HepG2 (cell line): Measurements from ENCODE around the gene NLRC5. TPM values are rescaled to one million over a fixed set of nuclear protein-coding genes. Genes with fewer than 3 reads are reported as not detected.
A peak's percentile ranks its signal among the peaks of the same experiment; 100 is the strongest.

Experiments used
- ATF1 ChIP-seq: IDR thresholded peaks from 2 replicates; pipeline ENCODE4 v1.6.1; 2016; ENCODE audit warnings: mild to moderate bottlenecking, control low read depth
- FOSL2 ChIP-seq: sonication (generic); formaldehyde crosslinking; IDR thresholded peaks from 2 replicates; pipeline ENCODE4 v1.4.0; 2020; ENCODE audit warnings: missing genetic modification reagents
- GATAD2A ChIP-seq: IDR thresholded peaks from 2 replicates; pipeline ENCODE4 v1.6.1; 2016
- HNRNPL ChIP-seq: fragments of 200-400 bp; formaldehyde crosslinking; IDR thresholded peaks from 2 replicates; pipeline ENCODE4 v1.6.1; 2017; ENCODE audit warnings: mild to moderate bottlenecking, low read depth, low read length
- KDM5A ChIP-seq: fragments of 200-600 bp; sonication (generic); IDR thresholded peaks from 2 replicates; pipeline ENCODE4 v1.7.0; 2018; ENCODE audit warnings: antibody characterized with exemption, mild to moderate bottlenecking, low read length, borderline replicate concordance
- PITX1 ChIP-seq: sonication (generic); formaldehyde crosslinking; IDR thresholded peaks from 2 replicates; pipeline ENCODE4 v1.5.1; 2020; ENCODE audit warnings: mild to moderate bottlenecking, missing genetic modification reagents
- RARA ChIP-seq: IDR thresholded peaks from 2 replicates; pipeline ENCODE4 v1.6.1; 2016; ENCODE audit warnings: missing genetic modification reagents, missing compliant biosample characterization
- REPIN1 ChIP-seq: sonication (generic); formaldehyde crosslinking; IDR thresholded peaks from 2 replicates; pipeline ENCODE4 v1.8.0; 2022; ENCODE audit warnings: missing genetic modification reagents, low read depth, mild to moderate bottlenecking, borderline replicate concordance
- RFXANK ChIP-seq: IDR thresholded peaks from 2 replicates; pipeline ENCODE4 v1.6.1; 2016
- RXRB ChIP-seq: IDR thresholded peaks from 2 replicates; pipeline ENCODE4 v1.6.1; 2016; ENCODE audit warnings: borderline replicate concordance, missing genetic modification reagents, missing compliant biosample characterization
- SALL2 ChIP-seq: sonication (generic); formaldehyde crosslinking; IDR thresholded peaks from 2 replicates; pipeline ENCODE4 v1.8.1; 2023; ENCODE audit warnings: mild to moderate bottlenecking, missing genetic modification reagents, inconsistent platforms
- TCF12 ChIP-seq, 2 experiments: fragments of 450-650 bp in 1 of 2; sonication (generic) in 1 of 2; formaldehyde crosslinking in 1 of 2; IDR thresholded peaks; 2 replicates each; pipeline versions ENCODE4 v1.6.1 to v1.8.0; 2017 to 2022; ENCODE audit warnings: antibody characterized with exemption in 1 of 2, mild to moderate bottlenecking in 1 of 2, missing genetic modification reagents in 1 of 2, moderate library complexity in 1 of 2
- THAP9 ChIP-seq: sonication (generic); formaldehyde crosslinking; IDR thresholded peaks from 2 replicates; pipeline ENCODE4; 2020; ENCODE audit warnings: missing genetic modification reagents, mild to moderate bottlenecking, borderline replicate concordance
- ZBTB21 ChIP-seq: sonication (generic); formaldehyde crosslinking; IDR thresholded peaks from 2 replicates; pipeline ENCODE4 v1.4.0; 2020; ENCODE audit warnings: missing genetic modification reagents
- ZGPAT ChIP-seq: IDR thresholded peaks from 2 replicates; pipeline ENCODE4 v1.6.1; 2016; ENCODE audit warnings: mild to moderate bottlenecking
- ZNF329 ChIP-seq: sonication (generic); formaldehyde crosslinking; IDR thresholded peaks from 2 replicates; pipeline ENCODE4 v1.9.0; 2021; ENCODE audit warnings: low read depth, mild to moderate bottlenecking, missing genetic modification reagents
- ZNF362 ChIP-seq: sonication (generic); formaldehyde crosslinking; IDR thresholded peaks from 2 replicates; pipeline ENCODE4 v1.4.0; 2020; ENCODE audit warnings: missing genetic modification reagents, mild to moderate bottlenecking, borderline replicate concordance
- ZNF446 ChIP-seq: sonication (generic); formaldehyde crosslinking; IDR thresholded peaks from 2 replicates; pipeline ENCODE4 v1.5.0; 2020; ENCODE audit warnings: mild to moderate bottlenecking, missing genetic modification reagents
- ZNF547 ChIP-seq: sonication (generic); formaldehyde crosslinking; IDR thresholded peaks from 2 replicates; pipeline ENCODE4 v1.5.1; 2020; ENCODE audit warnings: mild to moderate bottlenecking, missing genetic modification reagents
- ZNF720 ChIP-seq: sonication (generic); formaldehyde crosslinking; IDR thresholded peaks from 2 replicates; pipeline ENCODE4 v1.4.0; 2020; ENCODE audit warnings: missing genetic modification reagents
- polyA plus RNA-seq, 8 experiments: library from polyadenylated mRNA; depleted of rRNA in 3 of 8; stranded (reverse) in 7 of 8; unstranded in 1 of 8; fragments of >200 nt; fragmentation: Illumina TruSeq in 4 of 8; extraction: Trizol in 4 of 8; gene quantifications; 2 replicates each; pipeline versions ENCODE4 v1.2.1 to v1.2.3, GENCODE V29; 2011 to 2016; ENCODE audit warnings: low read depth in 4 of 8, missing spikeins in 1 of 8, mixed read lengths in 1 of 8; ENCODE audit not compliant: insufficient read depth in 1 of 8
- total RNA-seq, 5 experiments: library from RNA; depleted of rRNA; stranded (reverse); fragments of >200 nt; fragmentation: Illumina TruSeq; extraction: Trizol; gene quantifications; 2 replicates each; pipeline ENCODE4 v1.2.3, GENCODE V29; 2016; ENCODE audit warnings: low read depth in 1 of 5
- TF ChIP-seq, protein P1 (sequence below): sonication (generic); formaldehyde crosslinking; IDR thresholded peaks from 2 replicates; pipeline ENCODE4 v1.4.0; 2020; ENCODE audit warnings: missing genetic modification reagents
- TF ChIP-seq, protein P2 (sequence below): IDR thresholded peaks from 2 replicates; pipeline ENCODE4 v1.6.1; 2016; ENCODE audit warnings: missing compliant biosample characterization, missing genetic modification reagents, borderline replicate concordance

NLRC5 gene
- total and polyA plus RNA-seq, 2 of the 13 experiments (the other 11 are each of a cell fraction or from before 2014, with no cell fraction given): 6.3 to 12.7 TPM

- TF ChIP-seq, protein P1, sequence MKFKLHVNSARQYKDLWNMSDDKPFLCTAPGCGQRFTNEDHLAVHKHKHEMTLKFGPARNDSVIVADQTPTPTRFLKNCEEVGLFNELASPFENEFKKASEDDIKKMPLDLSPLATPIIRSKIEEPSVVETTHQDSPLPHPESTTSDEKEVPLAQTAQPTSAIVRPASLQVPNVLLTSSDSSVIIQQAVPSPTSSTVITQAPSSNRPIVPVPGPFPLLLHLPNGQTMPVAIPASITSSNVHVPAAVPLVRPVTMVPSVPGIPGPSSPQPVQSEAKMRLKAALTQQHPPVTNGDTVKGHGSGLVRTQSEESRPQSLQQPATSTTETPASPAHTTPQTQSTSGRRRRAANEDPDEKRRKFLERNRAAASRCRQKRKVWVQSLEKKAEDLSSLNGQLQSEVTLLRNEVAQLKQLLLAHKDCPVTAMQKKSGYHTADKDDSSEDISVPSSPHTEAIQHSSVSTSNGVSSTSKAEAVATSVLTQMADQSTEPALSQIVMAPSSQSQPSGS (CRISPR knock-in tag): peak; percentile 34; the same call in 1 of the 2 replicates
- TF ChIP-seq PITX1 (CRISPR knock-in tag) (peak; percentile 16; the same call in 1 of the 2 replicates), RFXANK (CRISPR knock-in tag) (no peak), ZNF362 (no peak), GATAD2A (CRISPR knock-in tag) (peak; percentile 75), ZNF329 (CRISPR knock-in tag) (no peak), FOSL2 (CRISPR knock-in tag) (peak; percentile 57), ATF1 (peak; percentile 39; the same call in 1 of the 2 replicates), ZBTB21 (CRISPR knock-in tag) (no peak), KDM5A (no peak), RXRB (CRISPR knock-in tag) (peak; percentile 21; the same call in 1 of the 2 replicates), ZNF547 (CRISPR knock-in tag) (peak; percentile 54; the same call in 1 of the 2 replicates), ZNF720 (CRISPR knock-in tag) (peak; percentile 33; the same call in 1 of the 2 replicates), HNRNPL (0 out of 2 replicates have a peak, but pooled peaks have one; percentile 60), REPIN1 (CRISPR knock-in tag) (0 out of 2 replicates have a peak, but pooled peaks have one; percentile 53), THAP9 (CRISPR knock-in tag) (no peak), SALL2 (CRISPR knock-in tag) (no peak), RARA (0 out of 2 replicates have a peak, but pooled peaks have one; percentile 15), TCF12 (IDR thresholded peaks at IDR 0.05) (no peak), TCF12 (CRISPR knock-in tag; IDR thresholded peaks at IDR 0.05) (no peak), ZGPAT (peak; percentile 37; the same call in 1 of the 2 replicates), ZNF446 (CRISPR knock-in tag) (no peak)
- TF ChIP-seq, protein P2, sequence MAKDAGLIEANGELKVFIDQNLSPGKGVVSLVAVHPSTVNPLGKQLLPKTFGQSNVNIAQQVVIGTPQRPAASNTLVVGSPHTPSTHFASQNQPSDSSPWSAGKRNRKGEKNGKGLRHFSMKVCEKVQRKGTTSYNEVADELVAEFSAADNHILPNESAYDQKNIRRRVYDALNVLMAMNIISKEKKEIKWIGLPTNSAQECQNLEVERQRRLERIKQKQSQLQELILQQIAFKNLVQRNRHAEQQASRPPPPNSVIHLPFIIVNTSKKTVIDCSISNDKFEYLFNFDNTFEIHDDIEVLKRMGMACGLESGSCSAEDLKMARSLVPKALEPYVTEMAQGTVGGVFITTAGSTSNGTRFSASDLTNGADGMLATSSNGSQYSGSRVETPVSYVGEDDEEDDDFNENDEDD (CRISPR knock-in tag): peak; percentile 49; the same call in 1 of the 2 replicates
These were observed 102.0 kb downstream of the NLRC5 start (continued) for GRCh38 chr16:57091200-57091974.
